Kidney (tissue), 14 donors: Measurements from ENCODE around the gene MAPRE3. TPM values are rescaled to one million over a fixed set of nuclear protein-coding genes. Genes with fewer than 3 reads are reported as not detected.

Experiments used
- DNase-seq, 5 donors: peaks; one replicate each; pipeline ENCODE4 v3.0.0-alpha.2; 2013 to 2020
- FAIRE-seq: peaks from 2 replicates; lab custom pipeline; 2012; peaks lifted over from hg19 to GRCh38; lab: Jason Lieb, UNC
- H3K27ac ChIP-seq, 2 donors: one replicate each; pipeline ENCODE4 v1.7.0; 2013; ENCODE audit warnings: low read depth in 2 of 2, low read length in 2 of 2, inconsistent platforms in 1 of 2
- H3K27me3 ChIP-seq: one replicate; pipeline ENCODE4 v1.7.1; 2013; ENCODE audit warnings: low read length, inconsistent platforms; ENCODE audit not compliant: control insufficient read depth, insufficient read depth
- H3K36me3 ChIP-seq, 3 donors: one replicate each; pipeline versions ENCODE4 v1.7.0 to v1.7.1; 2013; ENCODE audit warnings: low read length in 3 of 3, control low read depth in 1 of 3, inconsistent platforms in 1 of 3; ENCODE audit not compliant: insufficient read depth in 3 of 3, control insufficient read depth in 2 of 3
- H3K4me1 ChIP-seq, 3 donors: one replicate each; pipeline versions ENCODE4 v1.7.0 to v1.7.1; 2013; ENCODE audit warnings: low read length in 3 of 3, inconsistent platforms in 1 of 3, low read depth in 1 of 3; ENCODE audit not compliant: control insufficient read depth in 2 of 3, insufficient read depth in 2 of 3
- H3K4me3 ChIP-seq, 3 donors: one replicate each; pipeline versions ENCODE4 v1.7.0 to v1.8.1; 2013; ENCODE audit warnings: low read length in 3 of 3, control low read depth in 1 of 3, inconsistent platforms in 1 of 3
- H3K9ac ChIP-seq, 3 donors: one replicate each; pipeline versions ENCODE4 v1.7.0 to v1.7.1; 2013; ENCODE audit warnings: low read length in 3 of 3, control low read depth in 1 of 3, inconsistent platforms in 1 of 3
- H3K9me3 ChIP-seq, 3 donors: one replicate each; pipeline versions ENCODE4 v1.7.0 to v1.7.1; 2013; ENCODE audit warnings: low read length in 3 of 3, control low read depth in 1 of 3, inconsistent platforms in 1 of 3; ENCODE audit not compliant: control insufficient read depth in 2 of 3, insufficient read depth in 1 of 3
- intact Hi-C: fragments of 100-400 bp; cut with DNase I; formaldehyde crosslinking; loops from one replicate; pipeline ENCODE4 v1.11.1; 2022
- polyA plus RNA-seq: library from polyadenylated mRNA; stranded (reverse); fragments of 350-450 nt; fragmentation: Illumina TruSeq; extraction: RNeasy Lipid Tissue Mini Kit (QIAGEN cat#74804); gene quantifications from one replicate; pipeline ENCODE4 v1.2.3, GENCODE V29; 2014; ENCODE audit warnings: low read depth, low replicate concordance; ENCODE audit not compliant: insufficient read depth
- total RNA-seq: library from RNA; stranded (reverse); fragmentation: NEBNext Ultra II Directional; extraction: Animal tissue kit (Norgen Biotek cat#: 25700); gene quantifications from one replicate; pipeline ENCODE4 v1.2.1, GENCODE V29; 2021
- TF ChIP-seq, protein P1 (sequence below): IDR thresholded peaks from 3 replicates; pipeline ENCODE4 v1.5.1; 2012; ENCODE audit warnings: mild to moderate bottlenecking, moderate library complexity, borderline replicate concordance; ENCODE audit not compliant: insufficient read depth; ENCODE audit errors: extremely low read depth
- donor health status: control.
- donor health status: control.
- donor health status: control.
- donor health status: control.
- donor health status: control.
- donor health status: DM: yes; HTN: yes; CAD: no.
- donor health status: Normal renal cell carcinoma (clear cell type).

MAPRE3 gene
- total and polyA plus RNA-seq, 2 donors from 2014 or later: 17.9 to 49.6 TPM

DNA sequence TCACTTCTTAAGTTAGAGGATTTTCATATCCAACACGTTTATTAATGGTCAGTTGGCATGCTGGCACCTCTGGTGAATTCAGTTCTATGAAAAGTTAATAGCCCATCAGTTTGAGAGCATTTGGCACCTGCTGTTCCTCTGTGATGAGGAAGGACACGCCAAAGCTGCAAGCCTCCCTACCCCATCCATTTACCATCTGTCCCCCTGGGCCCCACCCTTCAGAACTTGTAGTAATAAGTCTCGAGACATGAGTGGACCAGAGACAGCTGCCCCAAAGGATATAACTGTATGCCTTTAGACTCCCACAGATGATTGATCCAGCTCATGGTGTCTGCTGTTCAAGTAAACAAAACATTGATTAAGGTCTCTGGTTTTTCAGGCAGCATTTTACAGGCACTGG, 94.7 kb downstream of the MAPRE3 start:
- Histone ChIP-seq H3K4me1 (peaks cover 0 to 14% (median 7%) of the 10 kb centered on the region in 3 donors), H3K4me3 (no peak overlapping the region), H3K27me3 (no peaks in the 10 kb centered on the region), H3K27ac (no peak overlapping the region), H3K9me3 (no peaks in the 10 kb centered on the region), H3K36me3 (peaks cover 0 to 20% (median 8%) of the 10 kb centered on the region in 3 donors), H3K9ac (no peak overlapping the region)
- TF ChIP-seq, protein P1, sequence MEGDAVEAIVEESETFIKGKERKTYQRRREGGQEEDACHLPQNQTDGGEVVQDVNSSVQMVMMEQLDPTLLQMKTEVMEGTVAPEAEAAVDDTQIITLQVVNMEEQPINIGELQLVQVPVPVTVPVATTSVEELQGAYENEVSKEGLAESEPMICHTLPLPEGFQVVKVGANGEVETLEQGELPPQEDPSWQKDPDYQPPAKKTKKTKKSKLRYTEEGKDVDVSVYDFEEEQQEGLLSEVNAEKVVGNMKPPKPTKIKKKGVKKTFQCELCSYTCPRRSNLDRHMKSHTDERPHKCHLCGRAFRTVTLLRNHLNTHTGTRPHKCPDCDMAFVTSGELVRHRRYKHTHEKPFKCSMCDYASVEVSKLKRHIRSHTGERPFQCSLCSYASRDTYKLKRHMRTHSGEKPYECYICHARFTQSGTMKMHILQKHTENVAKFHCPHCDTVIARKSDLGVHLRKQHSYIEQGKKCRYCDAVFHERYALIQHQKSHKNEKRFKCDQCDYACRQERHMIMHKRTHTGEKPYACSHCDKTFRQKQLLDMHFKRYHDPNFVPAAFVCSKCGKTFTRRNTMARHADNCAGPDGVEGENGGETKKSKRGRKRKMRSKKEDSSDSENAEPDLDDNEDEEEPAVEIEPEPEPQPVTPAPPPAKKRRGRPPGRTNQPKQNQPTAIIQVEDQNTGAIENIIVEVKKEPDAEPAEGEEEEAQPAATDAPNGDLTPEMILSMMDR: no peak
- no peak for FAIRE-seq
- intact Hi-C loops: no loop called here
- no peak for DNase-seq

- Histone ChIP-seq H3K9me3 (no peaks in the 10 kb centered on the region), H3K4me1 (peaks cover 0 to 21% (median 14%) of the 10 kb centered on the region in 3 donors), H3K27me3 (no peaks in the 10 kb centered on the region), H3K9ac (no peak overlapping the region), H3K27ac (no peak overlapping the region), H3K36me3 (peaks cover 0 to 20% (median 8%) of the 10 kb centered on the region in 3 donors), H3K4me3 (no peak overlapping the region)
- no peak for FAIRE-seq
- no peak for DNase-seq
- TF ChIP-seq, protein P1: no peak
- intact Hi-C loops: no loop called here
Measured at GRCh38 chr2:27067385-27067784, 96.9 kb downstream of the MAPRE3 start.

DNA sequence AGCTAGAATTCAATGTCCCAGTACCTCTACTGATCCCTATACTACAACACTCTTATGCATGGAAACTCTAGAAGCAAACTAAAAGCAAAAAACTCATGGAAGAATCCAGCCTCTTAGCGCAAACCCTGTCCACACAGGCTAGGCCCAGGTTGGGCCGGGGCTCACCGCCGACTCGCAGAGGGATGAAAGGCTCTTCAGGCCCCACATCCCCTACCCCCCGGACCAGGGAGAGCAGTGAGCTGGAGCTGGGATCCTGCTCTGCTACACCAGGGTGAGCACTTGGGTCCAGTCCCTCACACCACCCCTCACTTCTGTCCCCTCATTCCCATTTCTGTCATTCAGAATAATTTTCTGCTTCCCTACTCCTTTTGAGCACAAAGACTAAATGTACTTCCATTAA, 99.0 kb downstream of the MAPRE3 start:
- FAIRE-seq: no peak
- no peak overlapping the region for H3K27ac ChIP-seq
- H3K4me3 ChIP-seq: no peak overlapping the region
- no peaks in the 10 kb centered on the region for H3K27me3 ChIP-seq
- H3K4me1 ChIP-seq: peaks cover 0 to 22% (median 14%) of the 10 kb centered on the region in 3 donors
- TF ChIP-seq, protein P1: no peak
- intact Hi-C loops: no loop called here
- H3K36me3 ChIP-seq: peaks cover 0 to 20% (median 8%) of the 10 kb centered on the region in 3 donors
- no peaks in the 10 kb centered on the region for H3K9me3 ChIP-seq
- no peak for DNase-seq
- H3K9ac ChIP-seq: no peak overlapping the region
